T-helper 2 cell treated with Interferon-gamma antibody and Interleukin-4, amounts not matched to agents 5 μg/mL and 100 μg/mL, for 36 hours (primary cell): ENCODE measurements around the gene SOX8.
A peak's percentile ranks its signal among the peaks of the same experiment; 100 is the strongest.

Experiments used
- DNase-seq: peaks from one replicate; pipeline ENCODE4 v3.0.0; 2021; ENCODE audit warnings: low spot score
- H3K27ac Mint-ChIP-seq: one replicate; pipeline ENCODE4 v1.8.0; 2021; ENCODE audit warnings: mild to moderate bottlenecking, mixed read lengths
- H3K27me3 Mint-ChIP-seq: one replicate; pipeline ENCODE4 v1.8.0; 2021; ENCODE audit warnings: low read depth, mixed read lengths
- H3K36me3 Mint-ChIP-seq: one replicate; pipeline ENCODE4 v1.8.0; 2021; ENCODE audit warnings: low read depth, mixed read lengths
- H3K4me1 Mint-ChIP-seq: one replicate; pipeline ENCODE4 v1.8.0; 2021; ENCODE audit warnings: low read depth, mixed read lengths
- H3K4me3 Mint-ChIP-seq: one replicate; pipeline ENCODE4 v1.8.0; 2022; ENCODE audit warnings: mild to moderate bottlenecking, moderate library complexity, mixed read lengths
- H3K9me3 Mint-ChIP-seq: one replicate; pipeline ENCODE4 v1.8.0; 2021; ENCODE audit warnings: mixed read lengths

SOX8 gene

DNA sequence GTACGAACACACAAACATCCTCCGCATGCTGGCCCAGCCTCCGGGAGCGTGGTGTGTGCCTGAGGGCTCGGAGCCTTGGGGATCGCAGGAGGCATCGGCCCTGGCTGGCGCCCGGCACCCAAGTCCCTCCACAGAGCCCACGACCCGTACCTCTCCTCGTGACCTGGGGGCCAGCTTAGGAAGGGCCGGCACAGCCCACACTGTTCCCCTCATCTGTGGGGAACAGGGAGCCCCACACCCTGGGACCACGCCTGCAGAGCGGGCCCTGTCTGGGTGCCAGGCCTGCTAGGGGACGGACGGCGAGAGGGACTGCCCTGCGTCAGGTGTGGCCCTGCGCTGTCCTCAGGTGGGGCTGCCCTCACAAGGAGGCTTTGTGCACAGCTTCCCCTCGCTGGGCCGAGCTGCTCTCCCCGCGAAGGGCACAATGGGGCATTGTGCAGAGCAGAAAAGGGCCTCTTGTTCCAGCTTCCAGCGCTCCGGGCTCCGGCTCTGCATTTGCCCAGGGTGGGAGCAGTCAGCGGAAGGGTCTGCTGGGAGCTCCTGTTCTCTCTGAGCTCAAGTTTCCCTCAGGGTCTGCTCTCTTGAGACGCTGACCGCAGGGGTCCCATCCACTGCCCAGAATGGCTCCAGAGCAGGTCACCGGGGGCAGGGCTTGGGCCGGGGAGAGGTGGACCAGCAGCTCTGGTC, 9.1 kb upstream of the SOX8 start:
- Mint-ChIP-seq H3K4me3 (no peak overlapping the region), H3K27ac (no peak overlapping the region)

DNA sequence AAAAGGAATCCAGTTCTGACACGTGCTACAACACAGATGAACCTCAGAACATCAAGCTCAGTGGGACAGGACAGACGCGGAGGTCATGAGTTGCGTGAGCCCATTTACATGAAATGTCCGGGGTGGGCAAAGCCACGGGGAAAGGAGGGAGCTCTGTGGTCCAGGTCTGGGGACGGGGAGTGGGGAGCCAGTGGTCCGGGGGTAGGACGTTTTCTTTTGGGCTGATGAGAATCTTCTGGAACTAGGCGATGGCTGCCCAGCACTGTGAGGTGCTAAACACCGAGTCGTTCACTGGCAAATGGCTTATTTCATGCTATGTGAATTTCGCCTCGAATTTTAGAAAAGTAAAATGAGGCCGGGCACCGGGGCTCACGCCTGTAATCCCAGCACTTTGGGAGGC, 8.2 kb upstream of the SOX8 start:
- H3K27me3 Mint-ChIP-seq = peaks cover 11% of the 10 kb centered on the region
- H3K4me1 Mint-ChIP-seq = peaks cover 10% of the 10 kb centered on the region
- H3K36me3 Mint-ChIP-seq = peaks cover 5% of the 10 kb centered on the region
- no peak overlapping the region for H3K27ac Mint-ChIP-seq
- DNase-seq = no peak
- H3K9me3 Mint-ChIP-seq = no peaks in the 10 kb centered on the region
- H3K4me3 Mint-ChIP-seq = no peak overlapping the region

More for the DNA sequence above, 9.1 kb upstream of the SOX8 start:
- Mint-ChIP-seq H3K4me1 (peaks cover 13% of the 10 kb centered on the region), H3K36me3 (peaks cover 7% of the 10 kb centered on the region), H3K9me3 (no peaks in the 10 kb centered on the region), H3K27me3 (peaks cover 7% of the 10 kb centered on the region)
- no peak for DNase-seq

- H3K27me3 Mint-ChIP-seq = peaks cover 11% of the 10 kb centered on the region
- H3K27ac Mint-ChIP-seq = no peak overlapping the region
- no peak for DNase-seq
- H3K9me3 Mint-ChIP-seq = no peaks in the 10 kb centered on the region
- no peak overlapping the region for H3K4me3 Mint-ChIP-seq
- no peaks in the 10 kb centered on the region for H3K36me3 Mint-ChIP-seq
- peaks cover 6% of the 10 kb centered on the region for H3K4me1 Mint-ChIP-seq
These were observed 7.5 kb upstream of the SOX8 start for GRCh38 chr16:974001-974601.

GRCh38 chr16:974611-975261, 6.8 kb upstream of the SOX8 start:
- H3K9me3 Mint-ChIP-seq = no peaks in the 10 kb centered on the region
- no peak overlapping the region for H3K4me3 Mint-ChIP-seq
- DNase-seq = no peak
- peaks cover 15% of the 10 kb centered on the region for H3K27me3 Mint-ChIP-seq
- peaks cover 4% of the 10 kb centered on the region for H3K4me1 Mint-ChIP-seq
- H3K27ac Mint-ChIP-seq = no peak overlapping the region
- H3K36me3 Mint-ChIP-seq = no peaks in the 10 kb centered on the region

DNA sequence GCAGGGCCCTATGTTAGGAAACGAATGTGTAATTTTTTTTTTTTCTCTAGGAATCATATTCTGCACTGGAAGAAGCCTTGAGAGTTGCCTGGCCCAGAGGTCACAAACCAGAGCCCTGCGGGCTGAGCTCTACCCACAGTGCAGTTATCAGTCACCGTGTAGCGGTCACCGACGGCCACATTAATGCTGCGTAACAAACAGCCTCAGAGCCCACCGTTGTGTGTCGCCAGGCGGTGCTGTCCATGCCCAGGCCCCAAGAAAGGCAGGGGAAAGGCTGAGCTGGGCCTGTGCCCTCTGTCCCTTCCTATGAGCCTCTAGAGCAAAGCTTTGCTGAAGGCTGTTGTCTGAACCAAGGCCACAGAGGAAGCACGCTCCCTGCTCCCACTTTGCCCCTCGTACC, 6.3 kb upstream of the SOX8 start:
- DNase-seq = no peak
- H3K9me3 Mint-ChIP-seq = no peaks in the 10 kb centered on the region
- peaks cover 15% of the 10 kb centered on the region for H3K27me3 Mint-ChIP-seq
- no peaks in the 10 kb centered on the region for H3K36me3 Mint-ChIP-seq
- H3K4me3 Mint-ChIP-seq = no peak overlapping the region
- H3K27ac Mint-ChIP-seq = no peak overlapping the region
- H3K4me1 Mint-ChIP-seq = peaks cover 4% of the 10 kb centered on the region

- Mint-ChIP-seq H3K27me3 (peaks cover 17% of the 10 kb centered on the region), H3K4me3 (no peak overlapping the region), H3K36me3 (no peaks in the 10 kb centered on the region), H3K9me3 (no peaks in the 10 kb centered on the region), H3K4me1 (peaks cover 4% of the 10 kb centered on the region), H3K27ac (no peak overlapping the region)
- DNase-seq = no peak
These were observed 5.1 kb upstream of the SOX8 start for GRCh38 chr16:976389-976931.

- H3K4me1 Mint-ChIP-seq = no peaks in the 10 kb centered on the region
- no peaks in the 10 kb centered on the region for H3K9me3 Mint-ChIP-seq
- DNase-seq = no peak
- no peak overlapping the region for H3K4me3 Mint-ChIP-seq
- H3K27me3 Mint-ChIP-seq = peaks cover 12% of the 10 kb centered on the region
- H3K27ac Mint-ChIP-seq = no peak overlapping the region
- H3K36me3 Mint-ChIP-seq = no peaks in the 10 kb centered on the region
These were observed 4.4 kb upstream of the SOX8 start for GRCh38 chr16:977081-977701.

DNA sequence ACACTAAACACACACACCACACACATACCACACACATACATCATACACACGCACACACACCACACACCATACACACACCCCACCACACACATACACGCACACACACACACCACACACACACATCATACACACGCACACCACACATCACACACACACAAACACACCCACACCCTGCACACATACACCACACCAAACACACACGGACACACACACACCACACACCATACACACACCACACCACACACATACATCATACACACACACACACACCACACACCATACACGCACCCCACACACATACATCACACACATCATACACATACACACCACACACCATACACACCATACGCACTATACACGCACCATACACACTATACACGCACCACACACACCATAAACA, 3.7 kb upstream of the SOX8 start:
- H3K9me3 Mint-ChIP-seq = no peaks in the 10 kb centered on the region
- peaks cover 15% of the 10 kb centered on the region for H3K27me3 Mint-ChIP-seq
- no peaks in the 10 kb centered on the region for H3K36me3 Mint-ChIP-seq
- no peak overlapping the region for H3K4me3 Mint-ChIP-seq
- H3K4me1 Mint-ChIP-seq = no peaks in the 10 kb centered on the region
- no peak for DNase-seq
- no peak overlapping the region for H3K27ac Mint-ChIP-seq

DNA sequence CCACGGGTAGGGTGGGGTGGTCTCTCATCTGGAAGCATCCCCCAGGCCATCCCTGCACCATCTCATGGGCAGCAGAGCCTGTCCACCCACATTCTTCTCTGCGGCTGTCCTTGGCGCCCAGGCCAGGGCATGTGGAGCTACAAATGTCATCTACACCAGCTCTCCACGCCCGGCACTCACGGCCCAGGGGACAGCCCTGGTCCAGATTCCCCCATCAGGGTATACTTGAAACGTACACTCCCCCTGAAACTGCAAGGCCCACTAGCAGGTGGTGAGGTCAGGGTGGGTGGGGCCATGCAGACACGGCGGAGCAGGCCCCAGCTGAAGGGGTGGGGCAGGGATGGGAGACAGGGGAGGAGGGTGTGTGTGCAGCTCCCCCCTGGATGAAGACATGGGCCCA, 3.2 kb upstream of the SOX8 start:
- Mint-ChIP-seq H3K27ac (no peak overlapping the region), H3K4me1 (no peaks in the 10 kb centered on the region), H3K36me3 (no peaks in the 10 kb centered on the region), H3K4me3 (no peak overlapping the region), H3K27me3 (peaks cover 19% of the 10 kb centered on the region), H3K9me3 (no peaks in the 10 kb centered on the region)
- DNase-seq = no peak

GRCh38 chr16:979147-979546, 2.4 kb upstream of the SOX8 start:
- Mint-ChIP-seq H3K27ac (no peak overlapping the region), H3K9me3 (no peaks in the 10 kb centered on the region), H3K4me1 (no peaks in the 10 kb centered on the region), H3K27me3 (peaks cover 19% of the 10 kb centered on the region), H3K36me3 (no peaks in the 10 kb centered on the region), H3K4me3 (no peak overlapping the region)
- DNase-seq = no peak

DNA sequence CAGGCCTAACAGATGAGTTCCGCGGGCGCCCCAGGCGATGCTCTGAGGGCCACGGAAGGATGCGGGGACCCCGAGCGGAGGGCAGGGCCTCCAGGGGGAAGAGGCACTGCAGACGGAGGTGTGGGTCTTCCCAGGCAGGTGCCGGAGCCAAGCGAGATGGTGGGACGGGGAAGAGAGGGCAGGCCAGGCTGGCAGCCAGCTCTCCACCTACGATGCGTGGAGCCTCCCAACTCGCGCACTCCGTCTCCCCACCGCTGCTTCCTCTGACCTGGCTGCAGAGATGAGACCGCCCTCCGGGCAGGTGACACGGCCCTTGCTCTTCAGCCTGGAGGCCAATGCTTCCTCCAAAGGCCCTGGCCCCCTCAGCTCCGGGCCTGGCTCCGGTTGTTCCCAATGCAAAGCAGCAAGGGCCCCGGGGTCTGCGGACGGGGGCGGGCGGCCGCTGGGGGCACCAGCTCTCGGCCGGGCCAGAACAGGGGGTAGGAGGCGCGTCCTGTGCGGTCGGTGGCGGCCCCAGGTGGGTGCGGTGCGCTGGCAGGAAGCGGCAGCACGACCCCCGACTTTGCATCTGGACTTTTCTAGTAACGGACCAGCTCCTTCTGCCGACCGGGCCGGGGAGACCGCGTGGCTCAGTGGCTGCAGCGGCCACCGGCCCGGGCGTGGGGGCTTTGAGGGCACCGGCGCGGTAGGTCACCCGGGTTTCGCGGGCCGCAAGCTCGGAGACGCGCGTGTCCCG, 1.5 kb upstream of the SOX8 start:
- no peak overlapping the region for H3K27ac Mint-ChIP-seq
- H3K9me3 Mint-ChIP-seq = no peaks in the 10 kb centered on the region
- H3K4me3 Mint-ChIP-seq = no peak overlapping the region
- no peaks in the 10 kb centered on the region for H3K36me3 Mint-ChIP-seq
- DNase-seq = no peak
- H3K4me1 Mint-ChIP-seq = no peaks in the 10 kb centered on the region
- peaks cover 19% of the 10 kb centered on the region for H3K27me3 Mint-ChIP-seq

GRCh38 chr16:980595-980854, 1.0 kb upstream of the SOX8 start:
- H3K36me3 Mint-ChIP-seq = no peaks in the 10 kb centered on the region
- no peaks in the 10 kb centered on the region for H3K9me3 Mint-ChIP-seq
- no peaks in the 10 kb centered on the region for H3K4me1 Mint-ChIP-seq
- no peak overlapping the region for H3K4me3 Mint-ChIP-seq
- H3K27ac Mint-ChIP-seq = no peak overlapping the region
- no peak for DNase-seq
- H3K27me3 Mint-ChIP-seq = peaks cover 19% of the 10 kb centered on the region

DNA sequence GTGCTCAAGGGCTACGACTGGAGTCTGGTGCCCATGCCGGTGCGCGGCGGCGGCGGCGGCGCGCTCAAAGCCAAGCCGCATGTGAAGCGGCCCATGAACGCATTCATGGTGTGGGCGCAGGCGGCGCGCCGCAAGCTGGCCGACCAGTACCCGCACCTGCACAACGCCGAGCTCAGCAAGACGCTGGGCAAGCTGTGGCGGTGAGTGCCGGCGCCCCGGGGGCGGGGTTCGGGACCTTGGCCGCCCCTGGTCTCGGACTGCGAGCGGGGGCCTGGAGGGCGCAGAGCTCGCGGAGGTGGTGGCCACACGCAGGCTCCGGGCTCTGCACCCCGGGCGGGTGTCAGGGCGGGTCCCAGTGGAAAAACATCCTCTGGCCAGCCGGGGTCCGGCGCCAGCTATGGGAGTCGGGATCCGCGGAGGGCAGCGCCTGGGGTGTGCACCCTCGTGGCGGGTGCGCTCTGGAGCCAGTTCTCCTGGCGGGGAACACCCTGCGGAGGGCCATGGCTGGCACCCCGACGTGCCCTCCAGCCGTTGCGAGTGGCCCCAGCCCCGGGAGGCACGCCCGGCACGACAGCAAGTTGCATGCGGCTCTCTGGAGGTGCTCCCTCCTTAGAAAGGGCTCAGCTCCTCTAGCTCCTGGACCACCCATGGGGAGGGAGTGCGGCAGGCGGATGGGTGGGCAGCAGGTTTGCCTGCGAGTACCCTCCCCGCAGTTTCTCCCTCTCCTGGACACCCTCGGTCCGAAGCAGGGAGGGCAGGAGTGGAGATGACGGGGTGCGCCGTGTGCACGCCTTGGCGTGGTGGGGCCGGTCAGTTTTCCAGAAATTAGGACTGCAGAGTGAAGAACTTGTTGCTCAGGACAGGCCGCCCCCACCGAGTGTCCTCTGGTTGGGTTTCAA, 824 bp downstream of the SOX8 start:
- no peaks in the 10 kb centered on the region for H3K4me1 Mint-ChIP-seq
- H3K27me3 Mint-ChIP-seq = peaks cover 19% of the 10 kb centered on the region
- no peak overlapping the region for H3K27ac Mint-ChIP-seq
- peak overlapping the region; percentile 26 for H3K4me3 Mint-ChIP-seq
- no peak for DNase-seq
- no peaks in the 10 kb centered on the region for H3K36me3 Mint-ChIP-seq
- H3K9me3 Mint-ChIP-seq = no peaks in the 10 kb centered on the region
